Measurements from ENCODE around the gene FASTKD2.

FASTKD2 gene

GRCh38 chr2:206840999-206841398 lies 75.6 kb downstream of the FASTKD2 start:
- no peak for DNase-seq
